Upper lobe of left lung (tissue), 4 donors: ENCODE results near the gene MMP15.

Source experiments
- EP300 ChIP-seq, 4 donors: sonication (generic); formaldehyde crosslinking; IDR thresholded peaks; one replicate each; pipeline ENCODE4 v1.5.1; 2017; ENCODE audit warnings: antibody characterized with exemption in 4 of 4, control low read depth in 2 of 4
- POLR2A ChIP-seq, 4 donors: fragments of 450-650 bp; IDR thresholded peaks; one replicate each; pipeline ENCODE4 v1.5.1; 2016 to 2017; ENCODE audit warnings: antibody characterized with exemption in 4 of 4, mild to moderate bottlenecking in 2 of 4
- TF ChIP-seq, protein P1 (sequence below), 6 experiments: fragments of 450-650 bp in 4 of 6; fragments of 200-600 bp in 2 of 6; sonication (generic) in 2 of 6; IDR thresholded peaks; one replicate each; pipeline ENCODE4 v1.5.1; 2016 to 2019; ENCODE audit warnings: antibody characterized with exemption in 6 of 6

DNA sequence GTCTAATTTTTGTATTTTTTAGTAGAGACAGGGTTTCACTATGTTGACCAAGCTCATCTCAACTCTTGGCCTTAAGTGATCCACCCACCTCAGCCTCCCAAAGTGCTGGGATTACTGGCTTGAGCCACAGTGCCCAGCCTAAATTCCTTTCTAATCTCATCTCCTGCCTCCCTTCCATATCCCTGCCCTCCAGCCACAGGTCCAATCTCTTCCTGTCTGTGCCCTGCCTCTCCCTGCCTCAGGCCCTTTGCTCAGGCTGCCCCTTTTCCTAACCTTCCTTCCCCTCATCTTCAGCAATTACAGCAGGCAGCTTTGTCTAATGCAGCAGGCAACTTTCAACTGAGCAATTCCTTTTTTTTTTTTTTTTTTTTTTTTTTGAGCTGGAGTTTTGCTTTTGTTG lies 56.8 kb downstream of the MMP15 start:
- no peak for TF ChIP-seq POLR2A (IDR thresholded peaks at IDR 0.05)
- TF ChIP-seq EP300 (IDR thresholded peaks at IDR 0.05), result no peak
- TF ChIP-seq, protein P1, sequence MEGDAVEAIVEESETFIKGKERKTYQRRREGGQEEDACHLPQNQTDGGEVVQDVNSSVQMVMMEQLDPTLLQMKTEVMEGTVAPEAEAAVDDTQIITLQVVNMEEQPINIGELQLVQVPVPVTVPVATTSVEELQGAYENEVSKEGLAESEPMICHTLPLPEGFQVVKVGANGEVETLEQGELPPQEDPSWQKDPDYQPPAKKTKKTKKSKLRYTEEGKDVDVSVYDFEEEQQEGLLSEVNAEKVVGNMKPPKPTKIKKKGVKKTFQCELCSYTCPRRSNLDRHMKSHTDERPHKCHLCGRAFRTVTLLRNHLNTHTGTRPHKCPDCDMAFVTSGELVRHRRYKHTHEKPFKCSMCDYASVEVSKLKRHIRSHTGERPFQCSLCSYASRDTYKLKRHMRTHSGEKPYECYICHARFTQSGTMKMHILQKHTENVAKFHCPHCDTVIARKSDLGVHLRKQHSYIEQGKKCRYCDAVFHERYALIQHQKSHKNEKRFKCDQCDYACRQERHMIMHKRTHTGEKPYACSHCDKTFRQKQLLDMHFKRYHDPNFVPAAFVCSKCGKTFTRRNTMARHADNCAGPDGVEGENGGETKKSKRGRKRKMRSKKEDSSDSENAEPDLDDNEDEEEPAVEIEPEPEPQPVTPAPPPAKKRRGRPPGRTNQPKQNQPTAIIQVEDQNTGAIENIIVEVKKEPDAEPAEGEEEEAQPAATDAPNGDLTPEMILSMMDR (IDR thresholded peaks at IDR 0.05), result no peak
